ENCODE measurements around the gene KCNJ14.

The KCNJ14 gene

GRCh38 chr19:48455171-48455907 is at the start of gene KCNJ14:
Gene KCNJ14 (plus strand): TSS chr19:48455574. CDS start chr19:48461725, 6,151 bp downstream.
- H3K4me3 ChIP-seq (ENCODE audit: low read depth, low read length) = no peak within 1 kb of the TSS
- TF ChIP-seq, protein P1, sequence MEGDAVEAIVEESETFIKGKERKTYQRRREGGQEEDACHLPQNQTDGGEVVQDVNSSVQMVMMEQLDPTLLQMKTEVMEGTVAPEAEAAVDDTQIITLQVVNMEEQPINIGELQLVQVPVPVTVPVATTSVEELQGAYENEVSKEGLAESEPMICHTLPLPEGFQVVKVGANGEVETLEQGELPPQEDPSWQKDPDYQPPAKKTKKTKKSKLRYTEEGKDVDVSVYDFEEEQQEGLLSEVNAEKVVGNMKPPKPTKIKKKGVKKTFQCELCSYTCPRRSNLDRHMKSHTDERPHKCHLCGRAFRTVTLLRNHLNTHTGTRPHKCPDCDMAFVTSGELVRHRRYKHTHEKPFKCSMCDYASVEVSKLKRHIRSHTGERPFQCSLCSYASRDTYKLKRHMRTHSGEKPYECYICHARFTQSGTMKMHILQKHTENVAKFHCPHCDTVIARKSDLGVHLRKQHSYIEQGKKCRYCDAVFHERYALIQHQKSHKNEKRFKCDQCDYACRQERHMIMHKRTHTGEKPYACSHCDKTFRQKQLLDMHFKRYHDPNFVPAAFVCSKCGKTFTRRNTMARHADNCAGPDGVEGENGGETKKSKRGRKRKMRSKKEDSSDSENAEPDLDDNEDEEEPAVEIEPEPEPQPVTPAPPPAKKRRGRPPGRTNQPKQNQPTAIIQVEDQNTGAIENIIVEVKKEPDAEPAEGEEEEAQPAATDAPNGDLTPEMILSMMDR (IDR thresholded peaks at IDR 0.05; ENCODE audit: low read depth, low read length) = no peak

GRCh38 chr19:48405850-48406249 is 49.5 kb upstream of the KCNJ14 start:
- TF ChIP-seq, protein P1 (IDR thresholded peaks at IDR 0.05; ENCODE audit: low read depth, low read length) = no peak
- H3K4me3 ChIP-seq (ENCODE audit: low read depth, low read length) = no peak overlapping the region

GRCh38 chr19:48413879-48414587 is 41.3 kb upstream of the KCNJ14 start:
- no peak overlapping the region for H3K4me3 ChIP-seq (ENCODE audit: low read depth, low read length)
- TF ChIP-seq, protein P1 (IDR thresholded peaks at IDR 0.05; ENCODE audit: low read depth, low read length) = no peak

GRCh38 chr19:48415395-48415794 is 40.0 kb upstream of the KCNJ14 start:
- no peak overlapping the region for H3K4me3 ChIP-seq (ENCODE audit: low read depth, low read length)
- TF ChIP-seq, protein P1 (IDR thresholded peaks at IDR 0.05; ENCODE audit: low read depth, low read length) = no peak

GRCh38 chr19:48415806-48416221 is 39.6 kb upstream of the KCNJ14 start:
- no peak overlapping the region for H3K4me3 ChIP-seq (ENCODE audit: low read depth, low read length)
- TF ChIP-seq, protein P1 (IDR thresholded peaks at IDR 0.05; ENCODE audit: low read depth, low read length) = no peak

DNA sequence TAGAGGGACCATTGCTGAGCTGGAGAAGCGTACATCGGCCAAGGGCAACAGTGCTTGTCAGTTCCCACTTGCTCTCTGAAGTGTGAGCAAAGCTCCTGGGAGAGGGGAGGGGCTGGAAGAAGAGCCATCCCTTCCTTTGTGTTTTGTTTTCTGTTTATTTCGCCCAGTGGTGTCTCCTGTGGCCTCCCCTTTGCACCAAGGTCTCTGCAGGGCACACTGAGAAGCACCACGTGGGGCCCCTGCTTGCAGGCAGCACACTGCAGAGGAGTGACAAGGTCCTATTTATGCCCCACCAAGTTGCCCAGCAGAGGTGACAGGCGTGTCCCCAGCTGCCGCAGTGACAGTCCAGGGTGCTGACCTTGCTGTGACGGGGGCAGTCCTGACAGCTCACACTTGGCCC is 38.0 kb upstream of the KCNJ14 start:
- TF ChIP-seq, protein P1 (IDR thresholded peaks at IDR 0.05; ENCODE audit: low read depth, low read length) = no peak
- no peak overlapping the region for H3K4me3 ChIP-seq (ENCODE audit: low read depth, low read length)
